GM12878 (cell line): ENCODE results near the gene CXXC4. TPM values are rescaled to one million over a fixed set of nuclear protein-coding genes. Genes with fewer than 3 reads are reported as not detected.
A peak's percentile ranks its signal among the peaks of the same experiment; 100 is the strongest.

ENCODE experiments used
- ATF2 ChIP-seq: IDR thresholded peaks from 2 replicates; pipeline ENCODE4 v1.6.1; 2012; ENCODE audit warnings: low read length, inconsistent platforms
- ATF7 ChIP-seq: fragments of 450-650 bp; IDR thresholded peaks from 2 replicates; pipeline ENCODE4 v1.6.1; 2016; ENCODE audit warnings: low read depth, mild to moderate bottlenecking
- CBFB ChIP-seq: IDR thresholded peaks from 2 replicates; pipeline ENCODE4 v1.6.1; 2016; ENCODE audit warnings: antibody characterized with exemption, low read depth
- DPF2 ChIP-seq: fragments of 450-650 bp; IDR thresholded peaks from 2 replicates; pipeline ENCODE4 v1.6.1; 2017; ENCODE audit warnings: mild to moderate bottlenecking
- GATAD2B ChIP-seq: fragments of 450-650 bp; conservative IDR thresholded peaks from 2 replicates; pipeline ENCODE4 v1.6.1; 2017; ENCODE audit warnings: low read depth, mild to moderate bottlenecking, moderate library complexity
- IKZF1 ChIP-seq: fragments of 450-650 bp; conservative IDR thresholded peaks from 2 replicates; pipeline ENCODE4 v1.6.1; 2017; ENCODE audit warnings: antibody characterized with exemption, mild to moderate bottlenecking
- IRF4 ChIP-seq: IDR thresholded peaks from 2 replicates; pipeline ENCODE4 v1.6.1; 2011; ENCODE audit warnings: low read depth, low read length
- JUNB ChIP-seq: IDR thresholded peaks from 2 replicates; pipeline ENCODE4 v1.6.1; 2016; ENCODE audit warnings: antibody characterized with exemption, mild to moderate bottlenecking
- KLF5 ChIP-seq: fragments of 450-650 bp; IDR thresholded peaks from 2 replicates; pipeline ENCODE4 v1.6.1; 2014; ENCODE audit warnings: mild to moderate bottlenecking; ENCODE audit not compliant: partially characterized antibody
- MEF2B ChIP-seq: fragments of 450-650 bp; IDR thresholded peaks from 2 replicates; pipeline ENCODE4 v1.6.1; 2018; ENCODE audit warnings: mild to moderate bottlenecking, moderate library complexity; ENCODE audit not compliant: partially characterized antibody, poor library complexity, severe bottlenecking
- MLLT1 ChIP-seq: fragments of 450-650 bp; IDR thresholded peaks from 2 replicates; pipeline ENCODE4 v1.6.1; 2016; ENCODE audit warnings: mild to moderate bottlenecking
- MXI1 ChIP-seq: fragments of 150-350 bp; IDR thresholded peaks from 2 replicates; pipeline ENCODE4 v1.6.1; 2011; ENCODE audit warnings: low read depth, mild to moderate bottlenecking, inconsistent platforms, low read length, improper control_type of control experiment
- NFIC ChIP-seq: IDR thresholded peaks from 2 replicates; pipeline ENCODE4 v1.6.1; 2012; ENCODE audit warnings: low read depth, mild to moderate bottlenecking, inconsistent platforms, low read length, moderate library complexity
- NR2F1 ChIP-seq: fragments of 450-650 bp; conservative IDR thresholded peaks from 2 replicates; pipeline ENCODE4 v1.6.1; 2017; ENCODE audit warnings: mild to moderate bottlenecking
- POLR2A ChIP-seq: IDR thresholded peaks from 2 replicates; pipeline ENCODE4 v1.6.1; 2011; ENCODE audit warnings: low read depth, mild to moderate bottlenecking, low read length
- RB1 ChIP-seq: fragments of 450-650 bp; formaldehyde crosslinking; IDR thresholded peaks from 2 replicates; pipeline ENCODE4 v1.6.1; 2017; ENCODE audit warnings: mild to moderate bottlenecking, borderline replicate concordance
- SKIL ChIP-seq: fragments of 450-650 bp; IDR thresholded peaks from 2 replicates; pipeline ENCODE4 v1.6.1; 2017; ENCODE audit warnings: mild to moderate bottlenecking, low read depth, inconsistent platforms; ENCODE audit not compliant: poor library complexity, severe bottlenecking
- SMAD5 ChIP-seq: IDR thresholded peaks from 2 replicates; pipeline ENCODE4 v1.6.1; 2016; ENCODE audit warnings: antibody characterized with exemption, low read depth
- SUPT20H ChIP-seq: IDR thresholded peaks from 2 replicates; pipeline ENCODE4 v1.6.1; 2011; ENCODE audit warnings: low read depth, mild to moderate bottlenecking, low read length, moderate library complexity, borderline replicate concordance; ENCODE audit not compliant: control insufficient read depth
- TBL1XR1 ChIP-seq: IDR thresholded peaks from 2 replicates; pipeline ENCODE4 v1.6.1; 2012; ENCODE audit warnings: low read depth, low read length, improper control_type of control experiment
- TCF12 ChIP-seq: IDR thresholded peaks from 2 replicates; pipeline ENCODE4 v1.6.1; 2011; ENCODE audit warnings: low read depth, mild to moderate bottlenecking, low read length
- USF1 ChIP-seq: IDR thresholded peaks from 2 replicates; pipeline ENCODE4 v1.6.1; 2011; ENCODE audit warnings: borderline replicate concordance, low read depth, mild to moderate bottlenecking, moderate library complexity, mixed read lengths, low read length; ENCODE audit not compliant: insufficient read depth; ENCODE audit errors: extremely low read length
- WRNIP1 ChIP-seq: IDR thresholded peaks from 2 replicates; pipeline ENCODE4 v1.6.1; 2011; ENCODE audit warnings: low read depth, low read length, improper control_type of control experiment, borderline replicate concordance
- ZBED1 ChIP-seq: IDR thresholded peaks from 2 replicates; pipeline ENCODE4 v1.6.1; 2016; ENCODE audit warnings: borderline replicate concordance
- ZNF622 ChIP-seq: fragments of 450-650 bp; IDR thresholded peaks from 2 replicates; pipeline ENCODE4 v1.6.1; 2017; ENCODE audit warnings: mild to moderate bottlenecking, inconsistent platforms
- polyA plus RNA-seq, 11 experiments: library from polyadenylated mRNA; depleted of rRNA in 4 of 11; unstranded in 6 of 11; stranded (reverse) in 5 of 11; fragments of >200 nt; fragmentation: Nextera tagmentation in 4 of 11; fragmentation: Illumina TruSeq in 1 of 11; extraction: Ambion mirVana in 4 of 11; extraction: Trizol in 1 of 11; gene quantifications; 1 replicate in 1 of 11; 2 replicates in 10 of 11; pipeline versions ENCODE4 v1.2.1 to v1.2.3, GENCODE V29; 2011 to 2016; ENCODE audit warnings: inconsistent platforms in 2 of 11, missing spikeins in 2 of 11, low read depth in 1 of 11
- total RNA-seq, 4 experiments: library from RNA; depleted of rRNA in 3 of 4; stranded (reverse); fragments of >200 nt in 3 of 4; fragmentation: Illumina TruSeq in 1 of 4; extraction: Trizol in 1 of 4; gene quantifications; 2 replicates each; pipeline versions ENCODE4 v1.2.1 to v1.2.3, GENCODE V29; 2013 to 2021

Gene CXXC4
- total and polyA plus RNA-seq, 10 of the 15 experiments (the other 5 are each of a cell fraction or from before 2014, with no cell fraction given): 4.2 to 17.0 (median 7.8) TPM

- TF ChIP-seq MLLT1 (0 out of 2 replicates have a peak, but pooled peaks have one; percentile 32), IKZF1 (peak; percentile 66), SMAD5 (0 out of 2 replicates have a peak, but pooled peaks have one; percentile 22), MXI1 (peak; percentile 50; the same call in 1 of the 2 replicates), USF1 (no peak), TCF12 (0 out of 2 replicates have a peak, but pooled peaks have one; percentile 11), WRNIP1 (no peak), ZBED1 (no peak; the same call in 1 of the 2 replicates), GATAD2B (no peak), KLF5 (no peak), SKIL (peak; percentile 49), JUNB (no peak), SUPT20H (no peak), RB1 (no peak), CBFB (0 out of 2 replicates have a peak, but pooled peaks have one; percentile 32), ATF7 (peak; percentile 47; the same call in 1 of the 2 replicates), NFIC (peak; percentile 52; the same call in 1 of the 2 replicates), TBL1XR1 (peak; percentile 61; the same call in 1 of the 2 replicates), IRF4 (peak; percentile 12; the same call in 1 of the 2 replicates), MEF2B (peak; percentile 53), ATF2 (peak; percentile 52; the same call in 1 of the 2 replicates), NR2F1 (0 out of 2 replicates have a peak, but pooled peaks have one; percentile 26), ZNF622 (no peak), DPF2 (no peak), POLR2A (no peak)
Observed at GRCh38 chr4:104492183-104492771, 2.4 kb downstream of the CXXC4 start (continued).
